GM18526 (cell line): Measurements from ENCODE around the gene COL13A1.

ENCODE experiments used
- POLR2A ChIP-seq: IDR thresholded peaks from 3 replicates; pipeline ENCODE4 v1.6.1; 2011; ENCODE audit not compliant: insufficient read length; ENCODE audit errors: extremely low read depth

COL13A1 gene

GRCh38 chr10:69801434-69802315 lies at the start of gene COL13A1:
COL13A1 (plus strand) TSS chr10:69801906; CDS start chr10:69802424, 518 bp downstream.
- no peak for TF ChIP-seq POLR2A

GRCh38 chr10:69752479-69752878 lies 49.2 kb upstream of the COL13A1 start:
- no peak for TF ChIP-seq POLR2A

GRCh38 chr10:69756279-69756678 lies 45.4 kb upstream of the COL13A1 start:
- TF ChIP-seq POLR2A = no peak

DNA sequence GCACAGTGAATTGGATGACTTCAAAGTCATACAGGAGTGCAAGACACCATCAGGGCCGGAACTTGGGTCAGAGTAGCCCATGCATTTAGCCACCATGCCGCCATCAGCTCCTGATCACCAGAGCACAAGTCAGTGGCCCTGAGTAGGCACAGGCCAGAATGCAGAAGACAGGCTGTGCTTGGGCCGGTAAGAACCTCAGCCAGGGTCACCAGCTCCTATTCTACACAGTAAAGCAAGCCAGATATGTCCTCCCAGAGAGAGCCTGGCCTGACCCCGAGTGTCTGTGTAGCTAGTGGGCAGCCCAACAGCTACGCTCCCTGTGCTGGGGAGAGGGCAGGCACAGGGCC lies 44.5 kb upstream of the COL13A1 start:
- no peak for TF ChIP-seq POLR2A

DNA sequence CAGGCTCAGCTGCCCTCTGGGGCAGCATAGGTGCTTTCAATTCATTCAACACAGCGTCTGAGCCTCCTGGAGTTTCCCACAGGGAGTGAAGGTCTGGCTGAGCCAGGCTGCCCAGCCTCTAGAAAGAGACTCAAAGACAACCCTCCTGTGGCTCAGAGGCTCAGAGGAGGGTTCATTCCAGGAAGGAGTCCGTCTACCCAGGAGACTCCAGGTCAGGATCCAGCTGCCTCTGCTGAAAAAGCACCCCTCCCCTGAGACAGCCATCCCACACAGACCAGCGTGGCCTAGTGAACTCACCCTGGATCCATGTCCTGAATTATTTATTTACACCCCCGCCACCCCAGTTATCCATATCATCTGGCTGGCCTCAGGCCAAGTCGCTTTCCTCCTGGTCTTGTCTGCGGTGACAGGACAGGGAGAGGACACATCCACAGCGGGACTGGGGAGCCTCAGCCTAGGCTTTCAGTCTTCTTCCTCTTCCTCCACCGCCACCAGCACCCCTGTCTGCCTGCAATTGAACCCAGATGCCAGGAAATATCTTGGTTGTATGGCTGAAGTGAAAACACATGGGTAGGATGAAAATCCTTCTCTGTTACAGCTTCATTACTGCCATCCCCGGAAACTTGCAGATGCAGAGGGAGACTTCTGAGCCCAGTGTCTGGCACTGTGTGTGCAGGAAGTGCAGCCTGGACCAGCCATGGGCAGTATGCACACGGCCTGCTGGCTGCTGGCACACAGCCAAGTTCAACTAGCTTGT lies 44.0 kb upstream of the COL13A1 start:
- no peak for TF ChIP-seq POLR2A

- no peak for TF ChIP-seq POLR2A
These were observed 43.4 kb upstream of the COL13A1 start for GRCh38 chr10:69758310-69758728.

GRCh38 chr10:69759641-69760040 lies 42.1 kb upstream of the COL13A1 start:
- TF ChIP-seq POLR2A = no peak

GRCh38 chr10:69760072-69760471 lies 41.6 kb upstream of the COL13A1 start:
- TF ChIP-seq POLR2A = no peak

DNA sequence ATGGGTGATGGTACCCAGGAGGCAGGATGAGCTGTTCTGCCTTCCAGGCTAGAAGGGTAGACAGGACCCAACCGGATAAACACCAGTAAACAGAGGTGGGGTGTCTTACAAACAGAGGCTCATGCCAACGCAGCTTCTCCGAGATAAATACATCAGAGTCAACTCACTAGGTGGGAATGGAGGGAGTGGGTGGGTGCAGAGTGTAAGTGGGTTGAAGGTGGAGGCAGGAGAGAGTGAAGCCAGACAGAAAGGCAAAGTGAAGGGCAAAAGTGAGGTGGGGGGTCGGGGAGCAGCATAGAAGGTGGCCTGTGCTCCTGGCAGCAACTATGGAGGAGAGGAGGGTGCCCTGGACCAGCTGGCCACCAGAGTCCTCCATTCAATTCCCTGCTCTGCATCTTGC lies 40.4 kb upstream of the COL13A1 start:
- TF ChIP-seq POLR2A = no peak

DNA sequence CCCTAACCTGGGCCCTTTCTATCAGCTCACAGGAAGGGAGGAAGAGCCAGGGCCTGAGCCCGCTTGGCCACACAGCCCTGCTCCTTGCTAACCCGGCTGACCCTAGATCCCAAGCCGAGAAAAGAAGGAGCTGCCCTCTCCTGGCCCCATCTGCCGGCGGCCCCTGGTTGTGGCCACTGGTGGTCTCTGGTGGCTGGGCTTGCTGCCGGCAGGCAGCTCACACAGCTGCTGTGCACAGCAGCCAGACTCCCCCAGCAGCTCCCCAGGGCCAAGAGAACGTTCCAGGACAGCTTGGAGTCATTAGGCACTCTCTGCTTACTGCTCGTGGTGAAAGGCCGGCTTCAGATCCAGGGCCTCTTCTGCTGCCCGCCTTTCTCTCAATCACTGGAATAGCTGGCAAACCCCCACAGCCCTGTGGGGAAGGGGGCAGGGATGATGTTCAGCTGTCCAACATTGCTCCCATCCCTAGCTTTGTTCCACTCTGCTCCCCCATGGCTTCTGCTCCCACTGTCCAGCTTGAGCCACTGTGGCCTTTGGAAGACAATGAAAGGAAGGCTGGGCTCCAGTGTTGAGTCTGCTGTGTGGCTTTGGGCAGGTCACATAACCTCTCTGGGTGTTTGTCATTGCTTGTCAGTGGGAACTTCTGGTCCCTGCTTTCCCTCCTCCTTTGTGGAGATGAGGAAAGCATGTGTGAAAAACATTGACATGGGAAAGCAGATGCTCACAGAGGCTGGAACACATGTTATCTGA lies 35.4 kb upstream of the COL13A1 start:
- no peak for TF ChIP-seq POLR2A

GRCh38 chr10:69767793-69768192 lies 33.9 kb upstream of the COL13A1 start:
- no peak for TF ChIP-seq POLR2A

DNA sequence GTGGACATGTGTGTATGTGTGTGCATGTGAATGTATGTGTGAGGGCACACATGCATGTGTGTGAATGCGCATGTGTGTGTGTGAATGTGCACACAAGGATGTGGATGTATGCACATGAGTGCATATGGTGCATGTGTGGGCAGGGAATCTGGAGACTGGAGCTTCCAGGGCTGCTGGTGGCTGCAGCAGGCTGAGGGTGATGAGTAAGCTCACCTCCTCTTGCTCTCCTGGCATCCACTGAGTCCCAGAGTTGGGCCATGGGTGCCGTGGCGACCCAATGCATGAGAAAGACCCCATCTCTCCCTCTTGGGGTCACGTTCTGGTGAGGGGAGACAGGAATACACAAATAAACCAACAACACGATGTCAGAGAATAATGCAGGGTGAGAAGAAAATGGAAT lies 33.3 kb upstream of the COL13A1 start:
- TF ChIP-seq POLR2A = no peak

- TF ChIP-seq POLR2A = no peak
These were observed 32.2 kb upstream of the COL13A1 start for GRCh38 chr10:69769395-69769992.

DNA sequence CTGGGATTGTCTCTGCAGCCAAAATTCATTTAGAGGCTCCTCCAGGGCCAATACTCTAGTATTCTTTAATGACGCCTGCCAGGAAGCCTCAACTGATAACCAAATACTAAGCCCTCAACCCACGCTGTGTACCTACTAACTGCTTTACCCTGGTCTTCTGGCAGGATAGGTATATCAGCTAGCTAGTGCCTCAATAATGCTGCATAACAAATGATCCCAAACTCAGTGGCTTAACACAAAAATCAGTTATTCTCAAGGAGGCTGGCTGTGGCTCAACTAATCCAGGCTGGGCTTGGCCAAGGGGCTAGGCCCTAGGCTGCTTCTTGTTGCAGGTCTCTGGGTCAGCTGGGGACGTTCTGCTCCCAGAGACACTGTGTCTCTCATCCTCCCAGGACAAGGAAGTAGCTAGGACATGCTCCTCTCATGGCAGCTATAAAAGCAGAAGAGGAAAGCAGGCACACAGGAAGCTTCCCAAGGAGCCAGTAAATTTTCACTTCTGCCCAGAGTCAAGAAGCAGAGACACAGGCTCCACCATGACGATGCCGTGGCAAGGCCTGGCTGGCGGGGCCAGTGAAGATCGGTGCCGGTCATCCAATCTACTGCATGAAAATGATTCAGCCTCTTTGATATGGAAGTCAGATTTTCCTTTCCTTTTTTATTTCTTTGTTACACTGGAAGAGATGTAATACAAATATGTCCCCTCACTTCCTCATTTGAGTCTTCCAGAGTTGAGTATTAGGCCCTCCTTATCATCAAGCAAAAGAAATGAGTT lies 28.6 kb upstream of the COL13A1 start:
- no peak for TF ChIP-seq POLR2A
